Measurements from ENCODE around the gene TEX13A.
"Not testable (repeated sequence)": the region's sequence is repeated elsewhere in the genome, so short reads cannot be mapped to it uniquely, and the experiment has no call there.

The TEX13A gene

GRCh38 chrX:105220636-105221035 lies at the start of gene TEX13A:
TSS of gene TEX13A (minus strand) at chrX:105220694. CDS start at chrX:105220397, 297 bp downstream.
- H3K4me3 ChIP-seq (ENCODE audit: low read depth, low read length): no peak within 1 kb of the TSS

- no peak overlapping the region for H3K4me3 ChIP-seq (ENCODE audit: low read depth, low read length)
Observed at GRCh38 chrX:105269386-105269785, 48.9 kb upstream of the TEX13A start.

- no peak overlapping the region for H3K4me3 ChIP-seq (ENCODE audit: low read depth, low read length)
Observed at GRCh38 chrX:105267167-105267566, 46.7 kb upstream of the TEX13A start.

GRCh38 chrX:105266456-105266855 lies 46.0 kb upstream of the TEX13A start:
- no peak overlapping the region for H3K4me3 ChIP-seq (ENCODE audit: low read depth, low read length)

GRCh38 chrX:105265093-105265492 lies 44.6 kb upstream of the TEX13A start:
- H3K4me3 ChIP-seq (ENCODE audit: low read depth, low read length): no peak overlapping the region

- H3K4me3 ChIP-seq (ENCODE audit: low read depth, low read length): no peak overlapping the region
Observed at GRCh38 chrX:105263801-105264200, 43.3 kb upstream of the TEX13A start.

GRCh38 chrX:105263171-105263570 lies 42.7 kb upstream of the TEX13A start:
- no peak overlapping the region for H3K4me3 ChIP-seq (ENCODE audit: low read depth, low read length)

- H3K4me3 ChIP-seq (ENCODE audit: low read depth, low read length): no peak overlapping the region
Observed at GRCh38 chrX:105260291-105261043, 40.0 kb upstream of the TEX13A start.

- H3K4me3 ChIP-seq (ENCODE audit: low read depth, low read length): no peak overlapping the region
Observed at GRCh38 chrX:105241056-105241455, 20.6 kb upstream of the TEX13A start.

- H3K4me3 ChIP-seq (ENCODE audit: low read depth, low read length): not testable (repeated sequence)
Observed at GRCh38 chrX:105237407-105237806, 16.9 kb upstream of the TEX13A start.

- H3K4me3 ChIP-seq (ENCODE audit: low read depth, low read length): no peak overlapping the region
Observed at GRCh38 chrX:105229146-105229545, 8.7 kb upstream of the TEX13A start.

GRCh38 chrX:105228602-105229001 lies 8.1 kb upstream of the TEX13A start:
- no peak overlapping the region for H3K4me3 ChIP-seq (ENCODE audit: low read depth, low read length)

GRCh38 chrX:105226499-105226898 lies 6.0 kb upstream of the TEX13A start:
- no peak overlapping the region for H3K4me3 ChIP-seq (ENCODE audit: low read depth, low read length)

- H3K4me3 ChIP-seq (ENCODE audit: low read depth, low read length): no peak overlapping the region
Observed at GRCh38 chrX:105221374-105221773, 880 bp upstream of the TEX13A start.

GRCh38 chrX:105219454-105220401 lies 766 bp downstream of the TEX13A start:
- no peak overlapping the region for H3K4me3 ChIP-seq (ENCODE audit: low read depth, low read length)

- no peak overlapping the region for H3K4me3 ChIP-seq (ENCODE audit: low read depth, low read length)
Observed at GRCh38 chrX:105211066-105211575, 9.4 kb downstream of the TEX13A start.

GRCh38 chrX:105210258-105210657 lies 10.2 kb downstream of the TEX13A start:
- H3K4me3 ChIP-seq (ENCODE audit: low read depth, low read length): no peak overlapping the region

GRCh38 chrX:105209406-105209805 lies 11.1 kb downstream of the TEX13A start:
- no peak overlapping the region for H3K4me3 ChIP-seq (ENCODE audit: low read depth, low read length)

GRCh38 chrX:105191878-105192277 lies 28.6 kb downstream of the TEX13A start:
- H3K4me3 ChIP-seq (ENCODE audit: low read depth, low read length): no peak overlapping the region

- no peak overlapping the region for H3K4me3 ChIP-seq (ENCODE audit: low read depth, low read length)
Observed at GRCh38 chrX:105190252-105190853, 30.1 kb downstream of the TEX13A start.

GRCh38 chrX:105189093-105189492 lies 31.4 kb downstream of the TEX13A start:
- H3K4me3 ChIP-seq (ENCODE audit: low read depth, low read length): no peak overlapping the region

Data from iPS-11a (cell line).